Astrocyte (in vitro differentiated cells and primary cell): ENCODE results near the gene SYCN. TPM values are rescaled to one million over a fixed set of nuclear protein-coding genes. Genes with fewer than 3 reads are reported as not detected.

Source experiments
- DNase-seq: peaks from one replicate; pipeline ENCODE4 v3.0.0-alpha.2; 2010; ENCODE audit warnings: low read depth
- FAIRE-seq: peaks from 2 replicates; lab custom pipeline; 2011; peaks lifted over from hg19 to GRCh38; lab: Jason Lieb, UNC
- H2AFZ ChIP-seq: 2 replicates; pipeline ENCODE4 v1.6.0; 2012; ENCODE audit warnings: low read depth, low read length, inconsistent platforms
- H3K27ac ChIP-seq: 2 replicates; pipeline ENCODE4 v1.5.1; 2011; ENCODE audit warnings: low read depth, low read length, inconsistent platforms
- H3K27me3 ChIP-seq: 2 replicates; pipeline ENCODE4 v1.6.0; 2011; ENCODE audit warnings: low read length, inconsistent platforms; ENCODE audit not compliant: insufficient read depth
- H3K36me3 ChIP-seq: 2 replicates; pipeline ENCODE4 v1.5.1; 2011; ENCODE audit warnings: low read length, inconsistent platforms; ENCODE audit not compliant: insufficient read depth
- H3K4me1 ChIP-seq: 2 replicates; pipeline ENCODE4 v1.5.1; 2011; ENCODE audit warnings: low read length, inconsistent platforms; ENCODE audit not compliant: insufficient read depth
- H3K4me2 ChIP-seq: 2 replicates; pipeline ENCODE4 v1.6.0; 2012; ENCODE audit warnings: low read length, inconsistent platforms
- H3K4me3 ChIP-seq: 2 replicates; pipeline ENCODE4 v1.5.1; 2011; ENCODE audit warnings: low read depth, mild to moderate bottlenecking, low read length, inconsistent platforms; ENCODE audit not compliant: insufficient read depth
- H3K79me2 ChIP-seq: 2 replicates; pipeline ENCODE4 v1.6.0; 2012; ENCODE audit warnings: mild to moderate bottlenecking, low read length, inconsistent platforms; ENCODE audit not compliant: insufficient read depth
- H3K9ac ChIP-seq: 2 replicates; pipeline ENCODE4 v1.6.0; 2012; ENCODE audit warnings: mild to moderate bottlenecking, low read length, inconsistent platforms
- H3K9me3 ChIP-seq: 2 replicates; pipeline ENCODE4 v1.5.1; 2012; ENCODE audit warnings: low read depth, mild to moderate bottlenecking, low read length, inconsistent platforms; ENCODE audit not compliant: insufficient read depth
- H4K20me1 ChIP-seq: 2 replicates; pipeline ENCODE4 v1.6.0; 2012; ENCODE audit warnings: low read length, inconsistent platforms; ENCODE audit not compliant: insufficient read depth
- H3K27ac Mint-ChIP-seq: one replicate; pipeline ENCODE4 v1.8.0; 2021; ENCODE audit warnings: mild to moderate bottlenecking, mixed read lengths; ENCODE audit not compliant: unreplicated experiment
- H3K27me3 Mint-ChIP-seq: one replicate; pipeline ENCODE4 v1.8.0; 2021; ENCODE audit warnings: low read depth, mixed read lengths; ENCODE audit not compliant: unreplicated experiment
- H3K36me3 Mint-ChIP-seq: one replicate; pipeline ENCODE4 v1.8.0; 2021; ENCODE audit warnings: low read depth, mixed read lengths; ENCODE audit not compliant: unreplicated experiment
- H3K4me1 Mint-ChIP-seq: one replicate; pipeline ENCODE4 v1.8.0; 2021; ENCODE audit warnings: low read depth, mixed read lengths; ENCODE audit not compliant: unreplicated experiment
- H3K4me3 Mint-ChIP-seq: one replicate; pipeline ENCODE4 v1.8.0; 2021; ENCODE audit warnings: mild to moderate bottlenecking, moderate library complexity, mixed read lengths; ENCODE audit not compliant: unreplicated experiment
- H3K9me3 Mint-ChIP-seq: one replicate; pipeline ENCODE4 v1.8.0; 2021; ENCODE audit warnings: mild to moderate bottlenecking, mixed read lengths; ENCODE audit not compliant: unreplicated experiment
- CTCF ChIP-seq: IDR thresholded peaks from 2 replicates; pipeline ENCODE4 v1.5.1; 2011; ENCODE audit warnings: low read depth, mild to moderate bottlenecking, inconsistent platforms, low read length, moderate library complexity; ENCODE audit not compliant: insufficient read depth
- EZH2 ChIP-seq: IDR thresholded peaks from 2 replicates; pipeline ENCODE4 v1.6.1; 2012; ENCODE audit warnings: mild to moderate bottlenecking, low read length, inconsistent platforms; ENCODE audit not compliant: insufficient read depth
- total RNA-seq: library from RNA; stranded (reverse); gene quantifications from 2 replicates; pipeline ENCODE4 v1.2.1, GENCODE V29; 2021

SYCN gene
- total RNA-seq, 1 donor from 2014 or later: not detected

DNA sequence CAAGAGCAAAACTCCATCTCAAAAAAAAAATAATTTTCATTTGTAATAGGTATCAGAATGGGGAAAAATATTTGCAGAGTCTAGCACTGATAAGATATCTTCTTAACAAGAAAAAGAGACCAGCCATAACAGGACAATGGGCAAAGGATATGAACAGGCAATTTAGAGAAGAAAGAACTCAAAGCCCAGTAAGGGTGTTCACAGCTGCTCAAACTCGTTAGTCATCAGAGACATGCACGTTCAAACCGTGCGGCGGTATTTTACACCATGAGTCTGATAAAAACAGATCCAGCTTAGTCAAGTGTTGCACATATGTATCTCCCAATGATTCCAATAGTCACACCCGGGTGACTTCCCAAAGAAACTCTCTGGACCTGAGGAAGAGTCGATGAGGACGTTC lies 21.0 kb downstream of the SYCN start:
- Mint-ChIP-seq H3K36me3 (peaks cover 8% of the 10 kb centered on the region), H3K4me1 (no peaks in the 10 kb centered on the region), H3K27ac (no peak overlapping the region), H3K4me3 (no peak overlapping the region), H3K9me3 (peaks cover 4% of the 10 kb centered on the region), H3K27me3 (no peaks in the 10 kb centered on the region)
- DNase-seq (no peak), FAIRE-seq (no peak)
- no peaks in the 10 kb centered on the region for H3K4me1 ChIP-seq
- no peak overlapping the region for H3K27ac ChIP-seq
- no peaks in the 10 kb centered on the region for H3K79me2 ChIP-seq
- H3K4me2 ChIP-seq: no peak overlapping the region
- no peaks in the 10 kb centered on the region for H4K20me1 ChIP-seq
- no peak for TF ChIP-seq CTCF
- no peak overlapping the region for H3K9ac ChIP-seq
- H3K4me3 ChIP-seq: no peak overlapping the region
- H2AFZ ChIP-seq: no peak overlapping the region
- no peaks in the 10 kb centered on the region for H3K27me3 ChIP-seq
- no peaks in the 10 kb centered on the region for H3K9me3 ChIP-seq
- H3K36me3 ChIP-seq: peaks cover 3% of the 10 kb centered on the region

GRCh38 chr19:39182174-39182505 lies 21.9 kb downstream of the SYCN start:
- Histone ChIP-seq H3K27ac (no peak overlapping the region), H4K20me1 (no peaks in the 10 kb centered on the region), H3K4me1 (no peaks in the 10 kb centered on the region), H3K9me3 (no peaks in the 10 kb centered on the region), H3K36me3 (peaks cover 3% of the 10 kb centered on the region), H3K9ac (no peak overlapping the region), H3K4me2 (no peak overlapping the region), H3K4me3 (no peak overlapping the region), H3K27me3 (no peaks in the 10 kb centered on the region), H3K79me2 (no peaks in the 10 kb centered on the region), H2AFZ (no peak overlapping the region)
- TF ChIP-seq CTCF: no peak
- no peak for DNase-seq
- H3K4me3 Mint-ChIP-seq: no peak overlapping the region
- peaks cover 8% of the 10 kb centered on the region for H3K36me3 Mint-ChIP-seq
- peaks cover 3% of the 10 kb centered on the region for H3K9me3 Mint-ChIP-seq
- H3K27me3 Mint-ChIP-seq: no peaks in the 10 kb centered on the region
- no peak for FAIRE-seq
- no peak overlapping the region for H3K27ac Mint-ChIP-seq
- H3K4me1 Mint-ChIP-seq: no peaks in the 10 kb centered on the region

DNA sequence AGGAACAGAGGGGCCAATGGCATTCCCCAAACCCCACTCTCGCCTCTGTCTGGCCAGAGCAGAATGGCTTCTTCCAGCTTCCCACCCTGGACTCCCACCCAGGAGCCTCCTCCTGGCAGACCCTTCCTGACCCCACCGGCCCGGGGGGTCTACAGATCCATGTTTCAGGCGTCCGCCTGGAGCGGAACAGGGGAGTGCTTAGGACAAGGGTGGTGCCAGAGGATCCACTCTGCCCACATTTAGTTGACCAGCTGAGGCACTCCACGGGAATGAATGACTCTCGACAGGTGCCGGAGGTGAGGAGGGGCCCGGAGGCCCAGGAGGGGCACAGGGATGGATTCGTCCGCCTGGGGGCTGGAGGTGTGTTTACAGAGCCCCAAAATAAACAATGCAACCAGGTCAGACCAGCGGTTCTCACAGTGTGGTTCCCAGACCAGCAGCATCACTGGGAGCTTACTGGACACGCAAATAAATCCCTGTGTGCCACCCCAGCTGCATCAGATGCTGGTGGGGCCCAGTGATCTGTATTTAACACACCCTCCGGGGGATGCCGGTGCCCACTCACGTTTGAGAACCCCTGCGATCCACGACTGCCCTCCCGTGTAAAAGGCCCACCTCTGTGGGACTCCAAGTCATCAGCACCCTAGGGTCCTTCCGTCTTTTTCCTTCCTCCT lies 22.4 kb downstream of the SYCN start:
- peaks cover 8% of the 10 kb centered on the region for H3K36me3 Mint-ChIP-seq
- Histone ChIP-seq H3K9me3 (no peaks in the 10 kb centered on the region), H3K36me3 (peaks cover 3% of the 10 kb centered on the region), H3K4me2 (no peak overlapping the region), H3K9ac (no peak overlapping the region), H3K27ac (no peak overlapping the region), H2AFZ (no peak overlapping the region), H4K20me1 (no peaks in the 10 kb centered on the region), H3K79me2 (no peaks in the 10 kb centered on the region), H3K4me1 (no peaks in the 10 kb centered on the region), H3K4me3 (no peak overlapping the region), H3K27me3 (no peaks in the 10 kb centered on the region)
- TF ChIP-seq EZH2: no peak
- no peak for TF ChIP-seq CTCF
- DNase-seq (no peak), FAIRE-seq (no peak)
- H3K4me3 Mint-ChIP-seq: no peak overlapping the region
- H3K27me3 Mint-ChIP-seq: no peaks in the 10 kb centered on the region
- no peak overlapping the region for H3K27ac Mint-ChIP-seq
- peaks cover 3% of the 10 kb centered on the region for H3K9me3 Mint-ChIP-seq
- H3K4me1 Mint-ChIP-seq: no peaks in the 10 kb centered on the region
